NCI-H748 treated with DMSO at 0.1 percent for 48 hours (cell line): ENCODE results near the gene MKLN1.

ENCODE experiments used
- DNase-seq: peaks from one replicate; lab custom pipeline; 2025; lab: John Stamatoyannopoulos, UW

MKLN1 gene

DNA sequence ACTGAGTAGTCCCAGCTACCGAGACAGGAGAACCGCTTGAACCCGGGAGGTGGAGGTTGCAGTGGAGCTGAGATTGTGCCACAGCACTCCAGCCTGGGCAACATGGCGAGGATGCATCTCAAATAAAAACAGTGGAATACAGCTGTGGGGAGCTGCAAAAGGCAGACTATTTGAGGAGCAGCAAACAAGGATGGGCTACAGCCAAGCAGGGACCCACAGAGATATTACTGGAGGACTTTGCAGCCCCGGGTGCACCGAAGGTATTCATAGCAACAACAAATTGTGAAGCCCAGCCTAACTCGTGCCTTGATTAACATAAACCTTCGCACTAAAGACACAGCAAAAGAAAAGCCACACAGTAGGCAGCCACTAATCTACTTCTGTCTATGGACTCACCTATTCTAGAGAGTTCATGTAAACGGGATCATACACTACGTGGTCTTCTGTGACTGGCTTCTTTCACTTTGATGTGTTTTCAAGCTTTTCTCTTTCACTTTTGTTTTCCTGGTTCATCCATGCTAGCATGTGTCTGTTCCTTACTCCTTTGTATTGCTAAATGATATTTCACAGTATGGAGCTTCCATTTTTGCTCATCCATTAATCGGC lies 194.8 kb downstream of the MKLN1 start:
- DNase-seq: no peak

DNA sequence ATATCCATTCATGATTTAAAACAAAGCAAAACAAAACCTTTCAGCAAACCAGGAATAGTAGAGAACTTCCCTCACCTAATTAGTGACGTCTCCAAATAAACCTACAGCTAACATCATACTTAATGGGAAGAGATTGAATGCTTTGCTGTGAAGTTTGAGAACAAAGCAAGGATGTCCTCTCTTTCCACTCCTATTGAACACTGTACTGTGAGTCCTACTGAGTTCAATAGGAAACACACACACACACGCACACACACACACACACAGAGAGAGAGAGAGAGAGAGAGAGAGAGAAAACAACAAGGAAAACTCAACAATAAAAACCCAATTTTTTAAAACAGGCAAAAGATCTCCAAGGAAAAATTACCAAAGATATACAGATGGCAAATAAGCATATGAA lies 196.4 kb downstream of the MKLN1 start:
- no peak for DNase-seq

DNA sequence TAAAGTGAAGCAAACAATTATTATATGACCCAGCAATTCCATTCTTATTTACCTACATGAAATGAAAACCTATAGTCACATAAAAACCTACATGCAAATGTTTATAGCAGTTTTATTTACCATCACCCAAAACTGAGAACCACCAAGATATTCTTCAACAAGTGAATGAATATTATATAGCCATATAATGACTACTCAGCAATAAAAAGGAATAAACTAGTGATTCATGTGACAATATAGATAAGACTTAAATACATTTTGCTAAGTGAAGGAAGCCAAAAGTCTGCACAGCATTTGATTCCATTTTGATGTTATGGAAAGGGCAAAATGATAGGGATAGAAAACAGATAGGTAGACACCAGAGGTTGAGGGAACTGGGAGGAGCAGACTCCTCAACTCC lies 197.0 kb downstream of the MKLN1 start:
- no peak for DNase-seq

DNA sequence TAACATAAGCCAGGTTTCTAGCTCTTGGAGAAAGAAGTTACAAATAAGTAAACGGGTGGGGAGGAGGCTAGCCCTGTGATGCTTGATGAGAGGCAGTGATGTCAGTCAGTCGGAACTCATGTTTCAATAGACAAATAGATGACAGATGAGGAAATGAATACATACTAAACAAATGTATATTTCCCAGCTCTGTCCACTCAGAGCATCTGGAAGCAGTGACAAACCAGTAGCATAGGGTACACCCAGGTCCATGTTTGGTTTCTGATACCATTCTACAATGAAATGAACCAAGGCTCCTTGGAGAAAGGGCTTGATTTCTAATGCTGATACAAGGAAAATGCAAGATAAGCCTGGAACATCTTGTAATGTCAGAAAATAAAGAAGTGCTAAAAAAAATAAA lies 198.1 kb downstream of the MKLN1 start:
- no peak for DNase-seq

DNA sequence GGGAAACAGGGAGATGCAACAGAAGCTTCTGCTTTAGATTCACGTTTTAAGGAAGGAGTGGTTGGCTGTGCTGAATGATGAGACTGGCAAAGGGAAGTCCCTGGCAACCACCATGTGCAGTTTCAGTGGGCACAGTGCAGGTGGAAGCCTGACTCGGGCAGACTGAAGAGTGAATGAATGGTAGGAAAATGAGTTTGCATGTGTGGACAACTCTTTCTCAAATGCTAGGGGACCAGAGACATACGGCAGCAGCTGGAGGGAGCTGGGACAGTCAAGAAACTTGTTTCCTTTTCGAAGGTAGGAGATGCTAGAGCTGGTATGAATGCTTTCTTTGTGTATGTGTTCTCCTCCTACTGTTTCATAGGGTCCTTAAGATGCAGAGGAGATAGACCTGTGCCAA lies 199.8 kb downstream of the MKLN1 start:
- no peak for DNase-seq

DNA sequence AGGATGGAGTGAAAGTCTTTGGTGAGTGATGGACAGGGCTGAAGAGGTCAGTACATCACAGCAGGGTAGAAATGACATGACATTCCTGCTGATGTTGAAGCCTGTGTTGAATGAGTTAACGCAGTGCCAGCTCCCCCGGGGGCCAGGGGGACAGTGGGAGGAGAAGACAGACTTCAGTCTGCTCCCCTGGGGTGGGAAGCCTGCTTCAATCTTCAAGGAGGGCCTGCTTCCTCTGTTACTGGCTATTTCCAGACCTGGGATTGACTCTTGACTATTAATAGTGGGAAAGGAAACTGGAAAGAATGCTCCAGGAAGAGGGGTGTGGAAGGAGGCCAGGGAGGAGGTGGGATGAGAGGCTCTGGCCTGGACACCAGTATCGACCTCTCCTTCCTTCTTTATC lies 201.5 kb downstream of the MKLN1 start:
- no peak for DNase-seq

DNA sequence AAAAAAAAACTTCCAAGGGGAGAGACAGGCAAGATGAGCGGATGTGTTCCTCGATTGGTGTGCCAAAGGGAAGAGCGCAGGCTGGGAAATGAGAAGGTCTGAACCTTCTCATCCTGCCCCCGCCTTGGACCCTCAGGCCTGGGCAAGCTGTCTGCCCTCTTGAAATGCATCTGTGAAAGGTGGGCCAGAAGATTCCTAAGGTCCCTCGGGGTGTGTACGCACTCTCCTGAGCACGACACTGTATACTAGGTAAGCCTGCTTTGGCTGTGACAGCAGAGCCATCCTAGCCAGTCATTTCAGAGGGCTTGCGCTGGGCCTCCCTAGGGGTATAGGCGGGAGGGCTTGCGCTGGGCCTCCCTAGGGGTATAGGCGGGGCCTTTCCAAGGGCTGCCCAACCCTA lies 201.9 kb downstream of the MKLN1 start:
- DNase-seq: no peak

DNA sequence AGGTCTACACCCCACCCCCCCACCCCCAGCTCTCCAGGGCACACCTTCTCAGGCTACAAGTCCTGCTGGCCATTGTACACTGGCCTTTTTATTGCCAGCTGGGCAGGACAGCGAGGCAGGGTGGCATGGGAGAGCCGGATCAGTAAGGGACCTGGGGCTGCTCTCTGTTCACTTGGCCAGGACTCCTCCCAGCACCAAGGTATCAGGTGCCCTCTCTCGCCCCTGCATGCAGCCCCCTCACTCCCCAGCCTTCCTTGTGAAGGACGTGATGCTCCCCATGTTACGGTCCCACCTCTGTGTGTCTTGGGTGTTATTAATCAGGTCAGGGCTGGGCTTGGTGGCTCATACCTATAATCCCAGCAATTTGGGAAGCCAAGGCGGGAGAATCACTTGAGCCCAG lies 202.5 kb downstream of the MKLN1 start:
- DNase-seq: no peak

DNA sequence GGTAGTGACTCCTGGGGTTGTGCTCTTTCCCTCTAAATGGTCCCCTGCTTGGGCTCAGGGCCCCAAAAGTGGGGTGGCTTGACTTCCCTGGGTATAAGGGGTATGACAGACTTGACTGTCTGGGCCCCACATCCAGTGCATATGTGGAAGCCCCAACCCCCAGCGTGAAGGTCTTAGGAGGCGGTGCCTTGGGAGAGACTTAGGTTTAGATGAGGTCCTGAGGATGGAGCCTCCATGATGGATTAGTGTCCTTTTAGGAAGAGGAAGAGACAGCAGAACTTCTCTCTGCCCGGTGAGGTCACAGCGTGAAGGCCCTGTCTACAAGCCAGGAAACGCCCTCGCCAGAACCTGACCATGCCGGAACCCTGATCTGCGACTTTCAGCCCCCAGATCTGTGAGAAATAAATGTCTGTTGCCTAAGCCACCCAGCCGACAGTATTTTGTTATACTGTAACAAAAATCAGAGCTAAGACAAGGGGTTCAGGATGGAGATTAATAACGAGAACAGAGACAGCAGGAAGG lies 205.0 kb downstream of the MKLN1 start:
- no peak for DNase-seq

DNA sequence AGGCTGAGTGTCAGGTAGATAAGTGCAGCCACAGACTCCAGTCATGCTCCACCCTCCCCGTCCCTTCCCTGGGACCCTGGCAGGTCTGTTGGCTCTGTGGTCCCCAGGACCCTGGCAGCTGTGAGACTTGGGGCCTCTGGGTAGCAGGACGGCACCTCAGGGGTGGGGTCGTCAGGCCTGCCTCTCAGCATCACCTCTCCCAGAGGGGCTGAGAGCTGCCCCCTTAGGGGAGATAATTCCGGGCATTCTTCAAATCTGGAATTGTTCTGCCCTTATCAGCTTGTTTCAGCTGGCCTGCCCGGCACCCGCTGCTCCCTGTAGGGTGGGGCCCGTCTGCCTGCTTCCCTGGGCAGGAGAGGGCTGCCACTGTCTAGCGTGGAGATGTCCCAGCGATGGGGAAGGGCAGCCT lies 205.5 kb downstream of the MKLN1 start:
- DNase-seq: no peak

DNA sequence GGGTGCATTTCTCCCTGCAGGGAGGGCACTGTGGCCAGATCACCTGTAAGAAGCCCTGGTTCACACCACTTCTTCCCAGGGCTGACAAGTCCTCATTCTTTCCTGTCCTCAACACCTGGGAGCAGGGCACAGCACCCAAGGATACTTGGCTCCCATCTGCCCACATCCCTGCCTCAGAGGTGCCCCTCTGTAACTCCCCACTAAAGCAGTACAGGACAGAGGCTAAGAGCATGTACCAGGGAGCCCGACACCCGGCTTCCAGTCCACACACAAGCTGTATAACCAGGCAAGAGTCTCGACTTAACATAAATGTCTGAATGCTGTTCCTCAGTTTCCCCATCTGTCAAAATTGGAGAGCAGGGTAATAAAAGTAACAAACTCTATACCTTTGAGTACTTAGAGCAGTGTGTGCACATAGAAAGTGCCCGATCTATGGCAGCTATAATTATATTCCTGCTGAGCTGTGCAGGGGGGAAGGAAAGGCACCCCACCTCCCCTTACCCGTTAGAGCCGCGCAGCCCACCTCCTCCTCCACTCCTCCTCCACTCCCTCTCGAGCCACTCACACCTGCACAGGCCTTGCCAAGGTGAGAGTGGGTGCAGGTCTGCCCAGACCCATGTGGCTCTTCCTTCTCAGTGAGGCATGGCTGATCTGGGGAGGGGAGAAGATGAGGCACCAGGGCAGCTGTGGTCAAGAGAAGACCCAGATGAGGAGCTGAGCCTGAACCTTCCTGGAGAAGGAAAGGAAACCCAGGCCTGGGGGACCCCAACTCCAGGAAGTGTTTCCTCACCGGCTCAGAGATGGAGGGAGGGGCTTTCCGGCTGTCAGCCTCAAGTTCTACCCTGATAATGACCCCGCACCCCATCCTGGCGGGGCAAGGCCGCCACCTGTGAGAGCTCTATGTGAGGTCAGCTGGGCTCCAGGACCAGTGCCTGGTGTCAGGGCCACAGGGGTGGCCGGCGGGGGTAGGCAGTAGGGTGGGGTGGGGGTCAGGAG lies 206.2 kb downstream of the MKLN1 start:
- no peak for DNase-seq

DNA sequence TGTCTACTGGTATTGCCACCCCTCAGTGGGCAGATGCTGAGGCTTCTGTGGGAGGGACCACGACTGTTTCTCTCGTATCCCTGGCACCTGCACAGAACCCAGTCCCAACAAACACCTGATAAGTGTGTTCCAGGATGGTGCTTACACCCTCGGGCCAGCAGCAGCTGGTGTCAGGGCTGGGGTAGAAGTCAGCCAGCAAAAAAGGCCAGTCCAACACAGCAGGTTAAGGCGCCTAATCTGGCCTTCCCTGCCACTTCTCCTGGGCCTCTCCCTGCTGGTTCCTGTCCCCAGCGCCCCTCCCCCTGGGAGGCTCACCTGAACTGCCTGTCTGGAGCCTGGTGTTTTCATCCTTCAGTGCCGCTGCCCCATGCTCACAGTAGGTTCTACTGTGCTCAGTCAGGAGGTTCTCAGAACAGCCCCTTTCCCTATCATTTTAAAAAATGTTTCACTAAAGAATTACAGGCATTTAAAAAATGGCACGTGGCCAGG lies 208.7 kb downstream of the MKLN1 start:
- no peak for DNase-seq

DNA sequence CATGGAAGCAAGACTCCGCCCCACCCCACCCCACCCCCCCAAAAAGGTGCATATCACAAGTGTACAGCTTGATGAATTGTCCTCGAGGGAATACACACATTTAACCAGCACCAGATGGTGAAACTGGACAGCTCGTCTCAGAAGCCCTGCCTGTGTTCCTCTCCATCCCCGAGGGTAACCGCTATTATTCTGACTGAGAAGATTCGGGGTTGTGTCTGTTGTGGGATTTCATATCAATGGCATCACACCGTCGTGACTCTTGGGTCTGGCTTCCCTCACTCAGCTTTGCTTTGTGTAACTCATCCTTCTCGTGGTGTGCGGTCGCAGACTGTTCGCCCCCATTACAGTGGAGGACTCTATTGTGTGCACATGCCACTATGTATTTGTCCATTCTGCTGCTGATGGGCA lies 209.9 kb downstream of the MKLN1 start:
- no peak for DNase-seq

DNA sequence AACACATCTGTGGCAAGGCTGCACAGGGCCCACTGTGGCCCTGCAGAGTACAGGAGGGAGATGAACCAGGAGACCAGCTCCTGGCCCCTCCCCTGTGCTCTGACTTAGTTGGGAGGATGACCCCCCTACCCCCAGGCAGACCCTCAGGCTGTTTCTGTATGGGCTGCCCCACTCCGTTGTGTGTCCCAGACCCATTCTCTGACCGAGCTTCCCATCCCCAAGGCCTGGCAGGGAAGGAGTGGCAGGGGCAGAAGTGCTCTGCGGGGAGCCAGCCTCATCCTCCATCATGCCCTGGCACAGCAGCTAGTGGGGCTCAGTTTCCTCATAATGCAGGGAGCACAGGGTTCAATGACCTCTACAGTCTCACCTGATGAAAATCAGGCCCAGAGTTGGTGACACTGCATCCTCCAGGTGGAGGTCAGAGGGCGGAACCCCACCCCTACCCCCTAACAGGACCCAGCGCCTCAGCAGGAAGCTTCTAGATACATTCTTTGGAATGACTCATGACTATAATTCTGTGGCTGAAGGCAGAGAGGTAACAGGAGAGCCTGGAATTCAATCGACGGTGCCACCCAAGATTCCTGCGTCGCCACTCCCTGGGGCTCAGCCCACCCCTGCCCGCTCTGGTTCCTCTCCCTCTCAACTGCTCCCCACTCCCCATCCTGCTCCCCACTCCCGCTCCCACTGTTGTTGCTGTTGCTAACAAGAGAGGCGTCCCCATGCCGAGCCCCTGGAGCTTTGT lies 210.6 kb downstream of the MKLN1 start:
- DNase-seq: no peak

DNA sequence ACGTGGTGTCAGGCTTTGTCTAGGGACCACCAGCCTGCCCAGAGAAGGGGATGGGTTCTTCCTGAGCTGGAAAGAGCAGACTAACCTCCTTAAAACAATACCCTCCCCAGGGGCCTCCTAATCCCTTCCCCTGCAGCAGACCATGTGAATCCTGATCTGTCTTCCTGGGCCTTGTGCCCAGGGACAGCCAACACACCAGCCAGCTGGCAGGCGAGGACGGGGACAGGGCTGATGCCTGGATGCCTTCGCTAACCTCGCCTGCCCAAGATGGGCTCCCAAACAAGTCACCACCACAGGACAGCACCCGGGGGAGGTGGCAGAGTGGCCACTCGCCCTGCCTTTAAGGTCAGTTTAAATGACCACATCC lies 211.1 kb downstream of the MKLN1 start:
- no peak for DNase-seq

DNA sequence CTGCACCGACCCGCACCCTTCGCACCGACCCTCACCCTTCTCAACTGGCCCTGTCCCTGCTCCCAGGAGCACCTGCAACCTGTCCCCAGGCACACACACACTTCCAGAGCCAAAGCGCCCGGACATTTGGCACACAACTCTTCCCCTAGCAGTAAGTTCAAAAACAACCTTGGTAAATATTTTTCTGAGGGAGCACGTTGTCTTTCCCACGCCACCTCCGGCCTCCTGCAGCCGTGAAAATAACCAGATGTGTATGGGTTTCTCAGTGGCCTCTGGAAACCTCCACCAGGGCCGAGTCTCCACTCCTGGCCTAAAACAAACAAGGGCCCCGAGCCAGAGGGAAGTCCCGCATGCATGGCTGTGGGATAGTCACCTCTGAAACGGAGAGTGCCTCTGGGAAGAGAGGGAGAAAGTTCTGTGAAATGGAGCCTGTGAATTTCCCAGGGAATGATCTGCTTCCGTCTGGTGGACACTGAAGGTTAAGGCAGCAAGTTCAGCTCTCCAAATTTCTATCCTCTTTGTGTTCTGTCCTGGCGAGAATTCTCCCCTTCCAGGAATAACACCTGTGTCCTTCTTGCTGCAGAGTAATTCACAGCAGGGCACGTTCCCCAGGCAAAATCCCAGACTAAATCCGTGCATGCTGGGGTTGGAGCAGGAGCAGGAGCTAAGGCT lies 213.0 kb downstream of the MKLN1 start:
- DNase-seq: no peak

DNA sequence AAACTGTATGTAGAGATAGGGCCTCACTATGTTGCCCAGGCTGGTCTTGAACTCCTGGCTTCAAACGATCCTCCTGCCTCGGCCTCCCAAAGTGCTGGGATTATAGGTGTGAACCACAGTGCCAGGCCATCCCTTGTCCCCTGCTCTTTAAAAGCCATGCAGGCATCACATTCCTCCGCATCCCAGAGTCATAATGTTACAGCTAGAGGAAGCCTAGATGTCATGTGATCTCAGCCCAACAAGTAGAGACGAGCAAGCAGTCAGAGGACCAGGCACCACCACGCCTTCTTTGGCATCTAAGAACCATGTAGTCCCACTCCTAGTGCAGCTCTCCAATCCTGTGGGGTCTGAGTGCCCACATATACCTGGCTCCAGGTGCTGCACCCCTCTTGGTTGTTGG lies 215.6 kb downstream of the MKLN1 start:
- DNase-seq: no peak

DNA sequence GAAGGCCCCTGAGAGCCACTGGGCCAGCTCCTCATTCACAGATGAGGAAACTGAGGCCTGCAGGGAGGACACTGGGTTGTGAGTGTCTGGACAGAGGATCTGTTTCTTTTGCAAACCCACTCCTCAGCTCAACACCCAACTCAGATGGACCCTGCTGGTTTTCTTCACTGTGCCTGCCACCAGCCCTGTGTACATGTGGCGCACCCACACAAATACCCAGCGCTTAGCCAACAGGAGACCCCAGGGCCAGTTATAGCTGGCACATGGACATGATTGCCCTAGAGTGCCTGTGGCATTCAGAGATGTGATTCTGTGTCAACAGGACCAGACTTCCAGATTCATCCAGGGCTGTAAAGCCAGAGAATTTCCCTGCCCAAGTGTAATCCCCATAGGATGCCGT lies 216.3 kb downstream of the MKLN1 start:
- no peak for DNase-seq

DNA sequence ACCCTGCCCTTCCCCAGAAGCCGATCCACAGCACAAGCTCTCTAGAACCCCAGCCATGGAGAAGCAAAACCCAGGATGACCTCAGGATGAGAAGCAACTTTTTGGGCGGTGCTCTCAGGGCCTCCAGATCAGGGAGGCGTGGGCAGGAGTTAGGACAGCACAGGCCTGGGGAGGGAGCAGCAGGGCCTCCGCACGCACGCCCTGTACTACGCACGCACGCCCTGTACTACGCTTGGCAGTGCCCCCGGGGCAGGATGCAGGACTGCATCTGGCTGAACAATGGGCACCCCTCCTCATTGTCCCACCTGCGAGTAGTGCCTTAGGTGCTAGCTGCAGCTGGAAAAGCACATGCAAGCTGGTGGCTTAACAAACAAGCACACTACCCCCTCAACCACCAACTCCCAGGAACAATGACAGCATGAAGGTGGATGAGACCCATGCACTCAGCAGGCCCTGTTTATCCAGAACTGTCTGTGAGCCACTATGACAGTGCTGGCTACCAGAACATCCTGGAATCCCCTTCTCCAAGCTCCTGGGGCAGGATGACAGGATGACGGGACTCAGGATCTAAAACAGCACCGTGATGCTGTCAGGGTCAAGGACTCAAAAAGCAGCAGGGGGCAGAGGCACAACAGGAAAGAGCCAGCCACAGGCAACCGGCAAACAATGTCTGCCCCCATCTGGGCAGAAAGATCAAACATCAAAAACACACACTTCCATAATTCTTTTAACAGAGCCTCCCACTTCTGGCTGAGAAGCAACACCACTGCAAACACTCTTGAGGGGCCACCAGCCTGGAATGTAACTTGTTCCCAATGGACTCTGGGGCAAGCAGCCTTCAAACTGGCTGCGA lies 217.0 kb downstream of the MKLN1 start:
- no peak for DNase-seq

DNA sequence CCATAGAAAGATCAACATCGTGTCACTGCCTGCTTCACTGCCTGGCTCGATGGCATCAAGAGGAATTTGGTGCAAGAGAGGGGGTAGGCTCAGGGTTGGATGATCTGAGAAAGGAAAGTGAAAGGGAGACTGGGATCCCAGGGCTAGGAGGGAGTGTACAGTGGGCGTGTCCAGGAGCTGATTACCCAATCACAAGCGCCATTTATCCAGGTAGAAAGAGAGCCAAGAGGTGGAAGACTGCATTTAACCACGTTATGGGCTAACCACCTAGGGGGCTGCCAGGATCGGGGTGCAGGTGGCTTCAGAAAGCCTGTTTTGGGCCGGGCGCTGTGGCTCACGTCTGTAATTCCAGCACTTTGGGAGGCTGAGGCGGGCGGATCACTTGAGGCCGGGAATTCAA lies 218.4 kb downstream of the MKLN1 start:
- DNase-seq: no peak
